IMR-90 (cell line): ENCODE results near the gene SFPQ. TPM values are rescaled to one million over a fixed set of nuclear protein-coding genes. Genes with fewer than 3 reads are reported as not detected.

Source experiments
- ATAC-seq: fragments of 200-7000 bp; cut with Tn5 transposase; 2 replicates; pipeline ENCODE4 v1.9.1; 2020; ENCODE audit warnings: low read depth, mild to moderate bottlenecking, moderate library complexity
- BruUV-seq: library from RNA; stranded (reverse); fragments of 400-500 nt; replicated peaks from 2 replicates; lab custom pipeline; 2021; lab: Mats Ljungman, UMichigan
- CTCF ChIA-PET: fragments of 300-600 bp; formaldehyde crosslinking; extraction: SDS; loops from one replicate; lab custom pipeline; 2021; ENCODE audit warnings: antibody characterized with exemption; lab: Yijun Ruan, JAX
- POLR2A ChIA-PET: fragments of 300-600 bp; sonication (Branson Sonifier 250); formaldehyde crosslinking; loops from one replicate; lab custom pipeline; 2022; ENCODE audit warnings: antibody characterized with exemption; ENCODE audit not compliant: unreplicated experiment; lab: Charles Lee
- DNase-seq: peaks from one replicate; pipeline ENCODE4 v3.0.0; 2013
- H2AFZ ChIP-seq: replicated peaks from 2 replicates; pipeline ENCODE3; 2013; ENCODE audit warnings: low read length, mild to moderate bottlenecking; ENCODE audit not compliant: poor library complexity
- H2AK5ac ChIP-seq: 2 replicates; pipeline ENCODE4 v1.6.1; 2013; ENCODE audit warnings: low read depth, low read length, inconsistent platforms
- H2AK9ac ChIP-seq: replicated peaks from 2 replicates; pipeline ENCODE3; 2013; ENCODE audit warnings: mild to moderate bottlenecking, low read depth, low read length, moderate library complexity; ENCODE audit not compliant: poor library complexity
- H2BK120ac ChIP-seq: 2 replicates; pipeline ENCODE4 v1.6.1; 2013; ENCODE audit warnings: low read depth, low read length, inconsistent platforms
- H2BK15ac ChIP-seq: 3 replicates; pipeline ENCODE4 v1.6.1; 2013; ENCODE audit warnings: low read depth, low read length, inconsistent platforms
- H2BK20ac ChIP-seq: 2 replicates; pipeline ENCODE4 v1.6.1; 2013; ENCODE audit warnings: low read depth, mild to moderate bottlenecking, inconsistent platforms, low read length, moderate library complexity
- H2BK5ac ChIP-seq: 2 replicates; pipeline ENCODE4 v1.6.1; 2013; ENCODE audit warnings: mild to moderate bottlenecking, low read depth, low read length, inconsistent platforms; ENCODE audit not compliant: poor library complexity, severe bottlenecking
- H3K14ac ChIP-seq: replicated peaks from 2 replicates; pipeline ENCODE4 v1.6.1; 2013; ENCODE audit warnings: low read depth, low read length, inconsistent platforms
- H3K18ac ChIP-seq: 2 replicates; pipeline ENCODE4 v1.6.1; 2013; ENCODE audit warnings: low read depth, low read length, control low read depth
- H3K23ac ChIP-seq: 2 replicates; pipeline ENCODE4 v1.6.1; 2013; ENCODE audit warnings: low read depth, low read length, inconsistent platforms
- H3K27ac ChIP-seq: 2 replicates; pipeline ENCODE4 v1.5.1; 2013; ENCODE audit warnings: mild to moderate bottlenecking, control low read depth, low read length; ENCODE audit not compliant: insufficient read depth
- H3K27me3 ChIP-seq: 2 replicates; pipeline ENCODE4 v1.6.1; 2013; ENCODE audit warnings: low read length; ENCODE audit not compliant: control insufficient read depth, insufficient read depth
- H3K36me3 ChIP-seq: 2 replicates; pipeline ENCODE4 v1.6.1; 2013; ENCODE audit warnings: low read length, mixed read lengths; ENCODE audit not compliant: control insufficient read depth, insufficient read depth
- H3K4ac ChIP-seq: 2 replicates; pipeline ENCODE4 v1.6.1; 2013; ENCODE audit warnings: low read depth, low read length, inconsistent platforms
- H3K4me1 ChIP-seq: 2 replicates; pipeline ENCODE4 v1.6.1; 2013; ENCODE audit warnings: low read length, mixed read lengths; ENCODE audit not compliant: control insufficient read depth, insufficient read depth
- H3K4me2 ChIP-seq: 2 replicates; pipeline ENCODE4 v1.6.1; 2013; ENCODE audit warnings: low read depth, mild to moderate bottlenecking, control low read depth, low read length, moderate library complexity
- H3K4me3 ChIP-seq: 2 replicates; pipeline ENCODE4 v1.5.1; 2013; ENCODE audit warnings: low read depth, mild to moderate bottlenecking, control low read depth, low read length, moderate library complexity; ENCODE audit not compliant: insufficient read depth
- H3K56ac ChIP-seq: 2 replicates; pipeline ENCODE4 v1.6.1; 2013; ENCODE audit warnings: low read length, inconsistent platforms; ENCODE audit not compliant: insufficient read depth; ENCODE audit errors: extremely low read depth
- H3K79me1 ChIP-seq, 2 experiments: 2 replicates each; pipeline ENCODE4 v1.6.1; 2013; ENCODE audit warnings: low read length in 2 of 2, inconsistent platforms in 1 of 2, low read depth in 1 of 2
- H3K9ac ChIP-seq: 2 replicates; pipeline ENCODE4 v1.6.1; 2013; ENCODE audit warnings: low read depth, low read length, control low read depth
- H3K9me1 ChIP-seq: 2 replicates; pipeline ENCODE4 v1.6.1; 2013; ENCODE audit warnings: low read length, inconsistent platforms; ENCODE audit not compliant: insufficient read depth
- H3K9me3 ChIP-seq: 2 replicates; pipeline ENCODE4 v1.6.1; 2013; ENCODE audit warnings: low read length; ENCODE audit not compliant: control insufficient read depth, insufficient read depth
- H4K20me1 ChIP-seq: 2 replicates; pipeline ENCODE4 v1.6.1; 2013; ENCODE audit warnings: low read length, inconsistent platforms; ENCODE audit not compliant: insufficient read depth
- H4K5ac ChIP-seq: 2 replicates; pipeline ENCODE4 v1.6.1; 2013; ENCODE audit warnings: mild to moderate bottlenecking, low read depth, low read length, control low read depth
- H4K8ac ChIP-seq, 2 experiments: 2 replicates each; pipeline ENCODE4 v1.6.1; 2013; ENCODE audit warnings: low read depth in 2 of 2, low read length in 2 of 2, control low read depth in 1 of 2, inconsistent platforms in 1 of 2
- H4K91ac ChIP-seq: 2 replicates; pipeline ENCODE4 v1.6.1; 2013; ENCODE audit warnings: low read depth, low read length, inconsistent platforms; ENCODE audit not compliant: insufficient read depth
- BHLHE40 ChIP-seq: fragments of 150-350 bp; IDR thresholded peaks from 2 replicates; pipeline ENCODE4 v1.6.1; 2016; ENCODE audit warnings: mild to moderate bottlenecking, low read depth, low read length
- CHD1 ChIP-seq: IDR thresholded peaks from 2 replicates; pipeline ENCODE4 v1.6.1; 2012; ENCODE audit warnings: low read depth, low read length, improper control_type of control experiment
- FOS ChIP-seq: fragments of 150-350 bp; IDR thresholded peaks from 2 replicates; pipeline ENCODE4 v1.6.1; 2016; ENCODE audit warnings: low read depth, low read length
- MAFK ChIP-seq: IDR thresholded peaks from 2 replicates; pipeline ENCODE4 v1.6.1; 2012; ENCODE audit warnings: low read depth, low read length, improper control_type of control experiment
- MXI1 ChIP-seq: IDR thresholded peaks from 2 replicates; pipeline ENCODE4 v1.6.1; 2012; ENCODE audit warnings: low read depth, mild to moderate bottlenecking, low read length, moderate library complexity, borderline replicate concordance
- NFE2L2 ChIP-seq: fragments of 150-350 bp; IDR thresholded peaks from 2 replicates; pipeline ENCODE4 v1.6.1; 2016; ENCODE audit warnings: low read depth, mild to moderate bottlenecking, low read length
- POLR2A ChIP-seq: IDR thresholded peaks from 2 replicates; pipeline ENCODE4 v1.6.1; 2012; ENCODE audit warnings: mild to moderate bottlenecking, low read depth, low read length
- RFX5 ChIP-seq: IDR thresholded peaks from 2 replicates; pipeline ENCODE4 v1.8.0; 2012; ENCODE audit warnings: low read depth, mild to moderate bottlenecking, low read length, moderate library complexity
- SMC3 ChIP-seq: fragments of 150-350 bp; IDR thresholded peaks from 2 replicates; pipeline ENCODE4 v1.6.1; 2016; ENCODE audit warnings: low read depth, mild to moderate bottlenecking, antibody characterized with exemption, low read length, moderate library complexity
- WGBS, 2 experiments: methylation state at CpG; one replicate each; pipeline versions ENCODE4 v1.1.5 to v1.1.7; 2013; ENCODE audit warnings: missing lambda C conversion rate in 2 of 2; ENCODE audit not compliant: insufficient read length in 1 of 2; ENCODE audit errors: extremely low coverage in 2 of 2; 5-methylcytosine and 5-hydroxymethylcytosine counted together
- dilution Hi-C: fragments of 300-500 bp; cut with HindIII; formaldehyde crosslinking; loops from one replicate; pipeline ENCODE4 v1.14.3; 2018; ENCODE audit warnings: low sequenced_read_pairs; ENCODE audit not compliant: unreplicated experiment
- in situ Hi-C: fragments of 300-500 bp; cut with MboI; formaldehyde crosslinking; loops from 3 replicates; pipeline ENCODE4 v1.14.3; 2019; ENCODE audit warnings: low sequenced_read_pairs, inconsistent platforms, mixed read lengths
- intact Hi-C: fragments of 100-400 bp; cut with micrococcal nuclease; formaldehyde crosslinking; loops from 2 replicates; pipeline ENCODE4 v1.10.0; 2022
- polyA plus RNA-seq, 3 experiments: library from polyadenylated mRNA; depleted of rRNA; stranded (reverse); fragments of >200 nt; gene quantifications; 2 replicates each; pipeline ENCODE4 v1.2.3, GENCODE V29; 2012; ENCODE audit warnings: low replicate concordance in 1 of 3
- total RNA-seq: library from RNA; depleted of rRNA; stranded (reverse); fragments of >200 nt; gene quantifications from 2 replicates; pipeline ENCODE4 v1.2.3, GENCODE V29; 2012
- TF ChIP-seq, protein P1 (sequence below): fragments of 150-350 bp; IDR thresholded peaks from 2 replicates; pipeline ENCODE4 v1.6.1; 2016; ENCODE audit warnings: low read depth, mild to moderate bottlenecking, low read length, moderate library complexity, borderline replicate concordance
- TF ChIP-seq, protein P2 (sequence below): conservative IDR thresholded peaks from 2 replicates; pipeline ENCODE4 v1.5.1; 2012; ENCODE audit warnings: mild to moderate bottlenecking, low read depth, low read length, improper control_type of control experiment
- TF ChIP-seq, protein P3 (sequence below): fragments of 150-350 bp; IDR thresholded peaks from 2 replicates; pipeline ENCODE4 v1.6.1; 2017; ENCODE audit warnings: mild to moderate bottlenecking, antibody characterized with exemption, low read length, low read depth

The SFPQ gene
- total and polyA plus RNA-seq, 2 of the 4 experiments (the other 2 are of a cell fraction): 53.9 to 121 TPM

DNA sequence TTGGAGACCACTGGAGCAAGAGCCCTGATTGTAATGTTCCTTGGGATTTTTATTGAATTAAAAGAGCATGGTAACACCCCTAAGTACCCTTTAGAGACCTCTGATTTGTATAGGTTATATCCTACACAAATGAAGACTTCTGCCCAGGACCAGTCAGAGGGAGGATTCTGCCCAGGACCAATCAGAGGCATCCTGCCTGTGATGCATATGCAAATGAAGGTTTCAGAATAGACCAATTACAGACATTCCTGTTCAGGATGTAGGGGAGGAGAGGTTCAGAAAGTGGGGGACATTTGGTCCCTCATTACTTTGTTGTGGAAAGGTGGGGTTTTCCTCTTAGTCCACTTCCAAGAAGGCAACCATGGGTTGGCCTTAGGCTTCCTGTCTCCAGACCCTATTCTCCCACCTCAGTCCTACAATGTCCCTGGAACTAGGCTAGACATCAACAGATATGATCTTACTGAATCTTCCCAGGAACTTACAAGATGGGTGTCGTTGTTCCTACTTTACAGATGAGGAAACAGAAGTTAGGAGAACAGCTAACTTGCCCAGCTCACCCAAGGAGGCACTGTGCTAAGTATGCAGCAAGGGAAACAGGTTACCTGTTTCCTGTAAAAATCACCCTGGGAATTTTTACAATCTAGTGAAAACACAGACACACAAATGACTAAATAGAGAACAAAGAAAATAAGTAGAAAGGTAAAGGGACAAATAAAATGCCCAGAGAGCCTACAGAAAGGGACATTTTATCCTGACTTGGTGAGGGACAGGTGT is 36.8 kb upstream of the SFPQ start:
- no peaks in the 10 kb centered on the region for H3K4me1 ChIP-seq
- no peak overlapping the region for H2AK9ac ChIP-seq
- WGBS, 2 experiments: no CpG with 5 or more reads among the region's 1 CpG
- 0 out of 2 replicates have a peak, but pooled peaks cover 2% of the 10 kb centered on the region for H3K9me3 ChIP-seq
- no peak overlapping the region for H3K4ac ChIP-seq
- no peak overlapping the region for H4K8ac ChIP-seq
- DNase-seq: no peak
- TF ChIP-seq MAFK (no peak), CHD1 (no peak), NFE2L2 (no peak), BHLHE40 (no peak), RFX5 (no peak), SMC3 (no peak), MXI1 (no peak), FOS (no peak), POLR2A (no peak)
- TF ChIP-seq, protein P1, sequence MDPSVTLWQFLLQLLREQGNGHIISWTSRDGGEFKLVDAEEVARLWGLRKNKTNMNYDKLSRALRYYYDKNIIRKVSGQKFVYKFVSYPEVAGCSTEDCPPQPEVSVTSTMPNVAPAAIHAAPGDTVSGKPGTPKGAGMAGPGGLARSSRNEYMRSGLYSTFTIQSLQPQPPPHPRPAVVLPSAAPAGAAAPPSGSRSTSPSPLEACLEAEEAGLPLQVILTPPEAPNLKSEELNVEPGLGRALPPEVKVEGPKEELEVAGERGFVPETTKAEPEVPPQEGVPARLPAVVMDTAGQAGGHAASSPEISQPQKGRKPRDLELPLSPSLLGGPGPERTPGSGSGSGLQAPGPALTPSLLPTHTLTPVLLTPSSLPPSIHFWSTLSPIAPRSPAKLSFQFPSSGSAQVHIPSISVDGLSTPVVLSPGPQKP: no peak
- TF ChIP-seq, protein P2, sequence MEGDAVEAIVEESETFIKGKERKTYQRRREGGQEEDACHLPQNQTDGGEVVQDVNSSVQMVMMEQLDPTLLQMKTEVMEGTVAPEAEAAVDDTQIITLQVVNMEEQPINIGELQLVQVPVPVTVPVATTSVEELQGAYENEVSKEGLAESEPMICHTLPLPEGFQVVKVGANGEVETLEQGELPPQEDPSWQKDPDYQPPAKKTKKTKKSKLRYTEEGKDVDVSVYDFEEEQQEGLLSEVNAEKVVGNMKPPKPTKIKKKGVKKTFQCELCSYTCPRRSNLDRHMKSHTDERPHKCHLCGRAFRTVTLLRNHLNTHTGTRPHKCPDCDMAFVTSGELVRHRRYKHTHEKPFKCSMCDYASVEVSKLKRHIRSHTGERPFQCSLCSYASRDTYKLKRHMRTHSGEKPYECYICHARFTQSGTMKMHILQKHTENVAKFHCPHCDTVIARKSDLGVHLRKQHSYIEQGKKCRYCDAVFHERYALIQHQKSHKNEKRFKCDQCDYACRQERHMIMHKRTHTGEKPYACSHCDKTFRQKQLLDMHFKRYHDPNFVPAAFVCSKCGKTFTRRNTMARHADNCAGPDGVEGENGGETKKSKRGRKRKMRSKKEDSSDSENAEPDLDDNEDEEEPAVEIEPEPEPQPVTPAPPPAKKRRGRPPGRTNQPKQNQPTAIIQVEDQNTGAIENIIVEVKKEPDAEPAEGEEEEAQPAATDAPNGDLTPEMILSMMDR: no peak
- TF ChIP-seq, protein P3, sequence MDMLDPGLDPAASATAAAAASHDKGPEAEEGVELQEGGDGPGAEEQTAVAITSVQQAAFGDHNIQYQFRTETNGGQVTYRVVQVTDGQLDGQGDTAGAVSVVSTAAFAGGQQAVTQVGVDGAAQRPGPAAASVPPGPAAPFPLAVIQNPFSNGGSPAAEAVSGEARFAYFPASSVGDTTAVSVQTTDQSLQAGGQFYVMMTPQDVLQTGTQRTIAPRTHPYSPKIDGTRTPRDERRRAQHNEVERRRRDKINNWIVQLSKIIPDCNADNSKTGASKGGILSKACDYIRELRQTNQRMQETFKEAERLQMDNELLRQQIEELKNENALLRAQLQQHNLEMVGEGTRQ: no peak
- no peak overlapping the region for H3K4me3 ChIP-seq
- no peaks in the 10 kb centered on the region for H3K36me3 ChIP-seq
- no peak overlapping the region; the same call in 1 of the 2 replicates for H3K23ac ChIP-seq
- dilution Hi-C loops: no loop called here
- POLR2A ChIA-PET: no interaction called here
- H3K27ac ChIP-seq: no peak overlapping the region
- no peak overlapping the region for H3K14ac ChIP-seq
- no peak overlapping the region for H2BK120ac ChIP-seq
- H4K5ac ChIP-seq: no peak overlapping the region
- no peaks in the 10 kb centered on the region; the same call in 1 of the 2 replicates for H3K27me3 ChIP-seq
- no peak overlapping the region for H2AFZ ChIP-seq
- H4K20me1 ChIP-seq: no peaks in the 10 kb centered on the region
- intact Hi-C loops: no loop called here
- H3K56ac ChIP-seq: no peak overlapping the region
- no peak overlapping the region for H4K91ac ChIP-seq
- CTCF ChIA-PET: no interaction called here
- H3K9me1 ChIP-seq: no peaks in the 10 kb centered on the region
- no peak overlapping the region for H2BK20ac ChIP-seq
- no peak overlapping the region for H3K9ac ChIP-seq
- in situ Hi-C loops: no loop called here
- no peak overlapping the region for H2BK15ac ChIP-seq
- H2BK5ac ChIP-seq: no peak overlapping the region
- no TSS peak for BruUV-seq
- H2AK5ac ChIP-seq: no peak overlapping the region
- H3K79me1 ChIP-seq: no peaks in the 10 kb centered on the region
- H3K4me2 ChIP-seq: no peak overlapping the region
- no peak overlapping the region for H3K18ac ChIP-seq
- ATAC-seq: no peak
